LNCaP clone FGC (cell line): Measurements from ENCODE around the gene IMMP2L.
"Not testable (repeated sequence)": the region's sequence is repeated elsewhere in the genome, so short reads cannot be mapped to it uniquely, and the experiment has no call there.

Experiments used
- DNase-seq: peaks from one replicate; pipeline ENCODE4 v3.0.0-alpha.2; 2011; ENCODE audit warnings: low read depth
- H3K4me3 ChIP-seq: 2 replicates; pipeline ENCODE4 v1.5.1; 2011; ENCODE audit warnings: mild to moderate bottlenecking, low read depth, low read length, control low read depth
- CTCF ChIP-seq: IDR thresholded peaks from 2 replicates; pipeline ENCODE4 v1.5.1; 2012; ENCODE audit warnings: mild to moderate bottlenecking; ENCODE audit not compliant: control insufficient read depth, insufficient read depth; ENCODE audit errors: extremely low read depth

IMMP2L gene

GRCh38 chr7:111272092-111272491 is 290.2 kb downstream of the IMMP2L start:
- no peak overlapping the region for H3K4me3 ChIP-seq
- no peak for TF ChIP-seq CTCF
- DNase-seq = no peak

GRCh38 chr7:111270794-111271193 is 291.5 kb downstream of the IMMP2L start:
- not testable (repeated sequence) for H3K4me3 ChIP-seq, DNase-seq

- TF ChIP-seq CTCF = no peak
- H3K4me3 ChIP-seq = no peak overlapping the region
- no peak for DNase-seq
Measured at GRCh38 chr7:111268941-111269340, 293.4 kb downstream of the IMMP2L start.

- DNase-seq = no peak
- no peak overlapping the region for H3K4me3 ChIP-seq
- no peak for TF ChIP-seq CTCF
Measured at GRCh38 chr7:111266613-111267012, 295.7 kb downstream of the IMMP2L start.

- DNase-seq = no peak
- no peak for TF ChIP-seq CTCF
- no peak overlapping the region for H3K4me3 ChIP-seq
Measured at GRCh38 chr7:111265394-111265793, 296.9 kb downstream of the IMMP2L start.

GRCh38 chr7:111264981-111265380 is 297.3 kb downstream of the IMMP2L start:
- DNase-seq = no peak
- TF ChIP-seq CTCF = no peak
- no peak overlapping the region for H3K4me3 ChIP-seq

GRCh38 chr7:111264111-111264868 is 298.0 kb downstream of the IMMP2L start:
- TF ChIP-seq CTCF = no peak
- H3K4me3 ChIP-seq = no peak overlapping the region
- DNase-seq = no peak
